K562 treated with DMSO at 1 percent for 4 hours (cell line): Measurements from ENCODE around the gene EPB41L1. TPM values are rescaled to one million over a fixed set of nuclear protein-coding genes. Genes with fewer than 3 reads are reported as not detected.

ENCODE experiments used
- total RNA-seq: library from RNA; unstranded; fragments of 300-600 nt; gene quantifications from 2 replicates; pipeline ENCODE4 v1.2.3, GENCODE V29; 2022; ENCODE audit not compliant: insufficient read depth

Gene EPB41L1
- 0.50 and 1.4 TPM in 2 replicates for total RNA-seq

GRCh38 chr20:36154700-36155628 lies at the start of gene EPB41L1:
EPB41L1 (plus strand) TSS chr20:36154740; CDS start chr20:36173778, 19,038 bp downstream.

DNA sequence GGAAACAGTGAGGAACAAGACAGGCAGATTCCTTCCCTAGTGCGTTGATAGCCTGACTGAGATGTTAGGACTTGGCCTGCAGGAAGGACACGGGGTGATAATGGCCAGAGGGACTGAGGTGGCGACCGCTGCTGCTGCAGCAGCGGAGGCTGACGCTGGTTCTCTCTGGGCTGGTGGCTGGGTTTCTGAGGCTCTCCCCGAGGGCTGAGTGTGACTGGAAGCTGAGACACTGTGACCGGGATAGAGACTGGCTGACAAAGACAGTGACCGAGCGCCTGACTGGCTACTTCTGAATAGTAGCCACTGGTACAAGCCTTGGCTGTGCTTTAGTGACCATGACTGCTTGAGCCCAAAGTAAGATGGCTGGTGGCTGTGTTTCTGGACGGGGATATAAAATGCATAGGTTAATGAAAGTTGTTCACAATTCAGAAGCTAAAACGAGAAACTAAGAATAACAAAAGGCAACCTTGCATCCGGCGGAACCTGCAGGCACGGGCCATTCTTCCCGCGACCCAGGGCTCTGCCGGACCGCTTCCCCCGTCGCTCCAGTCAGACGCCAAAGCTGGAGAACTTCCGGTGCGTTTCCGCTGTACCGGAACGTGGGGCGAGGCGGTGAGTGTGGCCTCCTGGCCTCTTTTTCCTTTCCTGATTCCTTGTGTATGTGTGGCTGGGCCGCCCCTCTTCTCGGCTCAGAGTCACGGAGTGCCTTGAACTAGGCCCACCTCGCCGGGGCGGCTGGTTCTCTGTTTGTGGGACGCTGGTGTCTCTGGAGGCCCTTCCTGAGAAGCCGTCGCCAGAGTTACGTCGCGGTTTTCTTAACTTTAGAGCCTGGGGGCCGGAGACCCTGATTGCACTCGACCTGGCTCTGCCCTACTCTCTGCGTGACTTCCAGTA lies 81.6 kb downstream of the EPB41L1 start, which contains the start of gene AAR2:
Gene AAR2, plus strand, starts transcription at position 587 of the 894 bp plus-strand sequence. CDS start 3,391 bp downstream, outside the sequence.

Other genes with a start within 250 kb of the EPB41L1 start
- 132 and 133 TPM in 2 replicates for gene SCAND1, start 200.2 kb upstream of the EPB41L1 start, total RNA-seq
- 10.0 and 10.1 TPM in 2 replicates for gene CNBD2, start 186.2 kb upstream of the EPB41L1 start, total RNA-seq
- gene AAR2, start 81.7 kb downstream of the EPB41L1 start, total RNA-seq = 21.9 and 26.9 TPM in 2 replicates
- 15.5 and 25.6 TPM in 2 replicates for gene DLGAP4, start 151.6 kb downstream of the EPB41L1 start, total RNA-seq